IPS-15b (cell line): ENCODE data around the gene PPP4R4.

Experiments
- H3K27me3 ChIP-seq: one replicate; pipeline ENCODE4 v1.6.1; 2013; ENCODE audit warnings: low read length; ENCODE audit not compliant: control insufficient read depth, insufficient read depth
- H3K36me3 ChIP-seq: one replicate; pipeline ENCODE4 v1.6.1; 2013; ENCODE audit warnings: low read length; ENCODE audit not compliant: control insufficient read depth, insufficient read depth
- H3K4me1 ChIP-seq: one replicate; pipeline ENCODE4 v1.6.1; 2013; ENCODE audit warnings: mild to moderate bottlenecking, low read length; ENCODE audit not compliant: control insufficient read depth, insufficient read depth
- H3K4me3 ChIP-seq: one replicate; pipeline ENCODE4 v1.5.1; 2013; ENCODE audit warnings: low read depth, low read length
- H3K9ac ChIP-seq: one replicate; pipeline ENCODE4 v1.6.1; 2013; ENCODE audit warnings: low read depth, mild to moderate bottlenecking, low read length
- H3K9me3 ChIP-seq: one replicate; pipeline ENCODE4 v1.6.1; 2013; ENCODE audit warnings: mild to moderate bottlenecking, low read length; ENCODE audit not compliant: control insufficient read depth, insufficient read depth

PPP4R4 gene

GRCh38 chr14:94321421-94322271 lies 147.5 kb downstream of the PPP4R4 start:
- Histone ChIP-seq H3K36me3 (no peaks in the 10 kb centered on the region), H3K27me3 (no peaks in the 10 kb centered on the region), H3K9ac (no peak overlapping the region), H3K9me3 (no peaks in the 10 kb centered on the region), H3K4me3 (no peak overlapping the region), H3K4me1 (no peaks in the 10 kb centered on the region)

- Histone ChIP-seq H3K27me3 (no peaks in the 10 kb centered on the region), H3K4me3 (no peak within 1 kb of the TSS), H3K4me1 (no peaks in the 10 kb centered on the region), H3K9me3 (no peaks in the 10 kb centered on the region), H3K36me3 (no peaks in the 10 kb centered on the region), H3K9ac (no peak within 1 kb of the TSS)
Observed at GRCh38 chr14:94322648-94323570, 148.8 kb downstream of the PPP4R4 start, which contains the start of gene SERPINA6. TSS of gene SERPINA6 (minus strand) at chr14:94323336. CDS start at chr14:94314648, 8,688 bp downstream.

GRCh38 chr14:94328196-94328595 lies 154.1 kb downstream of the PPP4R4 start:
- no peaks in the 10 kb centered on the region for H3K27me3 ChIP-seq
- no peaks in the 10 kb centered on the region for H3K9me3 ChIP-seq
- H3K4me1 ChIP-seq = no peaks in the 10 kb centered on the region
- no peak overlapping the region for H3K4me3 ChIP-seq
- no peak overlapping the region for H3K9ac ChIP-seq
- no peaks in the 10 kb centered on the region for H3K36me3 ChIP-seq
